Stomach (tissue), 9 donors: Measurements from ENCODE around the gene PLEKHO1. TPM values are rescaled to one million over a fixed set of nuclear protein-coding genes. Genes with fewer than 3 reads are reported as not detected.

Experiments used
- DNase-seq, 2 donors: peaks; one replicate each; pipeline versions ENCODE4 v3.0.0 to v3.0.0-alpha.2; 2013 to 2019
- H3K27ac ChIP-seq, 5 donors: fragments of 200-600 bp in 4 of 5; sonication (generic) in 4 of 5; one replicate each; pipeline ENCODE4 v1.5.1; 2013 to 2019; ENCODE audit warnings: mild to moderate bottlenecking in 1 of 5, moderate library complexity in 1 of 5
- H3K27me3 ChIP-seq, 3 donors: fragments of 200-600 bp; sonication (generic); one replicate each; pipeline ENCODE4 v1.5.1; 2017 to 2019; ENCODE audit warnings: mixed run types in 1 of 3
- H3K36me3 ChIP-seq, 4 donors: fragments of 200-600 bp; sonication (generic); 1 replicate in 3 of 4; 2 replicates in 1 of 4; pipeline ENCODE4 v1.5.1; 2016 to 2019
- H3K4me1 ChIP-seq, 4 donors: fragments of 200-600 bp; sonication (generic); one replicate each; pipeline ENCODE4 v1.5.1; 2016 to 2019
- H3K4me3 ChIP-seq, 4 donors: fragments of 200-600 bp; sonication (generic) in 3 of 4; one replicate each; pipeline ENCODE4 v1.5.1; 2016 to 2019; ENCODE audit warnings: mild to moderate bottlenecking in 1 of 4
- H3K9me3 ChIP-seq, 4 donors: fragments of 200-600 bp; sonication (generic); one replicate each; pipeline ENCODE4 v1.5.1; 2016 to 2019
- EP300 ChIP-seq: sonication (generic); formaldehyde crosslinking; IDR thresholded peaks from one replicate; pipeline ENCODE4 v1.6.1; 2017; ENCODE audit warnings: antibody characterized with exemption
- POLR2A ChIP-seq, 4 donors: fragments of 450-650 bp; IDR thresholded peaks; one replicate each; pipeline ENCODE4 v1.6.1; 2016; ENCODE audit warnings: antibody characterized with exemption in 4 of 4, control low read depth in 2 of 4, mild to moderate bottlenecking in 1 of 4, moderate library complexity in 1 of 4
- POLR2AphosphoS5 ChIP-seq, 3 donors: sonication (generic); formaldehyde crosslinking; IDR thresholded peaks; one replicate each; pipeline ENCODE4 v1.6.1; 2016; ENCODE audit warnings: antibody characterized with exemption in 3 of 3
- WGBS, 5 donors: extraction: QIAGEN DNeasy Blood & Tissue Kit in 3 of 5; methylation state at CpG; one replicate each; pipeline versions ENCODE4 v1.1.5 to v1.1.7; 2013 to 2018; 5-methylcytosine and 5-hydroxymethylcytosine counted together
- intact Hi-C: fragments of 100-400 bp; cut with DNase I; formaldehyde crosslinking; loops from one replicate; pipeline ENCODE4 v1.15.1; 2023; ENCODE audit warnings: low total_unique reads
- polyA plus RNA-seq, 3 donors: library from polyadenylated mRNA; stranded (reverse); fragments of 200-250 nt; gene quantifications; one replicate each; pipeline ENCODE4 v1.2.3, GENCODE V29; 2013
- total RNA-seq, 5 donors: library from RNA; depleted of rRNA; stranded (reverse); fragments of >200 nt; gene quantifications; one replicate each; pipeline versions ENCODE4 v1.1.0 to v1.2.3, GENCODE V29; 2014 to 2016
- TF ChIP-seq, protein P1 (sequence below), 7 experiments: fragments of 450-650 bp in 4 of 7; fragments of 200-600 bp in 3 of 7; sonication (generic) in 3 of 7; IDR thresholded peaks; one replicate each; pipeline ENCODE4 v1.5.1; 2016 to 2019; ENCODE audit warnings: antibody characterized with exemption in 7 of 7, control low read depth in 2 of 7, mild to moderate bottlenecking in 1 of 7
- donor health status: healthy with polysubstance abuse.
- donor health status: Bipolar disorder and iron deficiency.
- donor health status: healthy.

Gene PLEKHO1
- total and polyA plus RNA-seq, 8 donors: 34.6 to 254 (median 64.1) TPM

- Histone ChIP-seq H3K4me3 (peak overlapping the region; percentile 29 to 39 (median 30)), H3K27me3 (no peaks in the 10 kb centered on the region), H3K4me1 (peaks cover 44 to 85% (median 58%) of the 10 kb centered on the region in 4 donors), H3K27ac (peak overlapping the region; percentile 74 to 98 (median 91)), H3K36me3 (peaks cover 7 to 21% (median 15%) of the 10 kb centered on the region in 4 donors), H3K9me3 (no peaks in the 10 kb centered on the region)
- intact Hi-C loops: no loop called here
- 12 to 20% (median 15%) methylated on average over 14 of the region's 14 CpGs for WGBS, 5 donors
- peak; percentile 81 to 97 for DNase-seq
- peak in 2 of 4 donors; percentile 68 for TF ChIP-seq POLR2A (IDR thresholded peaks at IDR 0.05)
- TF ChIP-seq EP300: no peak
- peak; percentile 44 to 87 (median 71) for TF ChIP-seq POLR2AphosphoS5 (IDR thresholded peaks at IDR 0.05)
- TF ChIP-seq, protein P1, sequence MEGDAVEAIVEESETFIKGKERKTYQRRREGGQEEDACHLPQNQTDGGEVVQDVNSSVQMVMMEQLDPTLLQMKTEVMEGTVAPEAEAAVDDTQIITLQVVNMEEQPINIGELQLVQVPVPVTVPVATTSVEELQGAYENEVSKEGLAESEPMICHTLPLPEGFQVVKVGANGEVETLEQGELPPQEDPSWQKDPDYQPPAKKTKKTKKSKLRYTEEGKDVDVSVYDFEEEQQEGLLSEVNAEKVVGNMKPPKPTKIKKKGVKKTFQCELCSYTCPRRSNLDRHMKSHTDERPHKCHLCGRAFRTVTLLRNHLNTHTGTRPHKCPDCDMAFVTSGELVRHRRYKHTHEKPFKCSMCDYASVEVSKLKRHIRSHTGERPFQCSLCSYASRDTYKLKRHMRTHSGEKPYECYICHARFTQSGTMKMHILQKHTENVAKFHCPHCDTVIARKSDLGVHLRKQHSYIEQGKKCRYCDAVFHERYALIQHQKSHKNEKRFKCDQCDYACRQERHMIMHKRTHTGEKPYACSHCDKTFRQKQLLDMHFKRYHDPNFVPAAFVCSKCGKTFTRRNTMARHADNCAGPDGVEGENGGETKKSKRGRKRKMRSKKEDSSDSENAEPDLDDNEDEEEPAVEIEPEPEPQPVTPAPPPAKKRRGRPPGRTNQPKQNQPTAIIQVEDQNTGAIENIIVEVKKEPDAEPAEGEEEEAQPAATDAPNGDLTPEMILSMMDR (IDR thresholded peaks at IDR 0.05): peak in 2 of 7 experiments; percentile 9 to 23
Observed at GRCh38 chr1:150162862-150163706, 13.4 kb downstream of the PLEKHO1 start.

- WGBS, 5 donors: 79 to 95% (median 90%) methylated on average over 5 of the region's 5 CpGs
- Histone ChIP-seq H3K4me3 (no peak overlapping the region), H3K4me1 (peaks cover 34 to 82% (median 54%) of the 10 kb centered on the region in 4 donors), H3K36me3 (peaks cover 3 to 10% (median 6%) of the 10 kb centered on the region in 4 donors), H3K27ac (peak overlapping the region in 4 of 5 donors; percentile 91 to 98 (median 92)), H3K9me3 (no peaks in the 10 kb centered on the region), H3K27me3 (no peaks in the 10 kb centered on the region)
- intact Hi-C loops: no loop called here
- TF ChIP-seq EP300: no peak
- no peak for TF ChIP-seq POLR2AphosphoS5 (IDR thresholded peaks at IDR 0.05)
- no peak for TF ChIP-seq POLR2A (IDR thresholded peaks at IDR 0.05)
- TF ChIP-seq, protein P1 (IDR thresholded peaks at IDR 0.05): no peak
- no peak for DNase-seq
Observed at GRCh38 chr1:150164224-150164623, 14.5 kb downstream of the PLEKHO1 start.

DNA sequence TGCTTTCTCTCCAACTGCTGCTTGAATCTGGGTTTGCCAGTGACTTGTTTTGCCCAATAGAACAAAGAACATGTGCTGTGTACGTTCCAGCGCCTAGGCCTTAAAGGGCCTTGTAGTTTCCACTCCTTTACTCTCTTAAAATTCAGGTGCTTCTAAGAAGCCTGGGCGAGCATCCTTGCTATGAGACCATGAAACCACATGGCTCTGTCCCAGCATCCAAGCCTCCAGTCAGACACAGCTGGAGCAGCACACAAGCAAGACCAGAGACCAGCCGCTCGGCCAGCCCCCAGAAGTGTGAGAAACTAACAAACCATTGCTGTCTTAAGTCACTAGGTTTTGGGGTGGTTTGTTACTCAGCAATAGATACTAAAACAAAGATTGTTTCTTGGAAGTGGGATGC is 15.1 kb downstream of the PLEKHO1 start:
- TF ChIP-seq EP300 (no peak), POLR2AphosphoS5 (IDR thresholded peaks at IDR 0.05) (no peak), POLR2A (IDR thresholded peaks at IDR 0.05) (no peak)
- TF ChIP-seq, protein P1 (IDR thresholded peaks at IDR 0.05): no peak
- WGBS, 5 donors: 81 to 89% (median 85%) methylated on average over 5 of the region's 5 CpGs
- no peak overlapping the region for H3K4me3 ChIP-seq
- H3K27ac ChIP-seq: peak overlapping the region in 4 of 5 donors; percentile 91 to 98 (median 92)
- peaks cover 28 to 78% (median 49%) of the 10 kb centered on the region in 4 donors for H3K4me1 ChIP-seq
- H3K36me3 ChIP-seq: peaks cover 0 to 4% (median 1%) of the 10 kb centered on the region in 4 donors
- intact Hi-C loops: no loop called here
- H3K27me3 ChIP-seq: no peaks in the 10 kb centered on the region
- no peaks in the 10 kb centered on the region for H3K9me3 ChIP-seq
- DNase-seq: peak in 1 of 2 donors; percentile 27

- no peak overlapping the region for H3K4me3 ChIP-seq
- no peak for TF ChIP-seq EP300
- TF ChIP-seq, protein P1 (IDR thresholded peaks at IDR 0.05): peak in 5 of 7 experiments; percentile 41 to 61 (median 47)
Observed at GRCh38 chr1:150165622-150166612, 16.2 kb downstream of the PLEKHO1 start.

More at GRCh38 chr1:150165622-150166612, 16.2 kb downstream of the PLEKHO1 start:
- intact Hi-C loops: no loop called here
- Histone ChIP-seq H3K27me3 (no peaks in the 10 kb centered on the region), H3K36me3 (no peaks in the 10 kb centered on the region), H3K9me3 (no peaks in the 10 kb centered on the region), H3K4me1 (peaks cover 23 to 66% (median 44%) of the 10 kb centered on the region in 4 donors), H3K27ac (peak overlapping the region; percentile 23 to 98 (median 91))
- DNase-seq: peak; percentile 53 to 73
- WGBS, 5 donors: 41 to 65% (median 57%) methylated on average over 12 to 14 of the region's 14 CpGs
